ENCODE results near the gene LCN1.

LCN1 gene

DNA sequence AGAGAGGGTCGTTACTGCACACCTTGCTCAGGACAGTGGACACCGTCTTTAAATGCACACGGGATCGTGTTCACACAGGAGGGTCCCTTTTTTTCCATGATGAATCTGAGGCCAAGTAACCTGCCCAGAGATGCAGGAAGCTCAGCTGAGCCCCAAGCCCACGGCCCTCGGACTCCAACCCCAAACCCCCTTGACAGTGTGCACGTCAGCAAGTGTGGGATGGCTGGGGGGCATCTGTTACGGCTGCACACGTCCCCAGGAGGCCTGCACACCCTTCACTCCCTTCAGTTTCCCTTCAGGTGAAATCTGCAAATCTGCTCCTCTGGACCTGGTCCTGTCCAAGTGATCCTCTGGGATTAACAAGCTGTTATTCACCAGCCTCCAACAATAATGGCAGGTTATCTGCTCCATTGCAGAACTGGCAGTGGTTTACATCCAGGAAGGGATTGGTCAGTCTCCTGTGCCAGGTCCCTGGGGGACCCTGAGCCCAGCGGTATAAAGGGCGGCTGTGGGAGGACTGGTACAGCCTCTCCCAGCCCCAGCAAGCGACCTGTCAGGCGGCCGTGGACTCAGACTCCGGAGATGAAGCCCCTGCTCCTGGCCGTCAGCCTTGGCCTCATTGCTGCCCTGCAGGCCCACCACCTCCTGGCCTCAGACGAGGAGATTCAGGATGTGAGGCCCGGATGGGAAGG, at the start of gene LCN1:
Gene LCN1 (plus strand): TSS at position 525 of the 692 bp plus-strand sequence. CDS start 58 bp downstream, at position 583.
- no peak within 1 kb of the TSS for H3K4me3 ChIP-seq (ENCODE audit: low read length)
- no peaks in the 10 kb centered on the region for H3K9me3 ChIP-seq (ENCODE audit: insufficient read depth, low read depth, low read length)
- H3K27me3 ChIP-seq (ENCODE audit: insufficient read depth, low read length): no peaks in the 10 kb centered on the region
- no peak within 1 kb of the TSS for H3K9ac ChIP-seq (ENCODE audit: low read depth, low read length)
- H3K4me1 ChIP-seq (ENCODE audit: insufficient read depth, low read length): no peaks in the 10 kb centered on the region
- no peaks in the 10 kb centered on the region for H3K36me3 ChIP-seq (ENCODE audit: insufficient read depth, low read depth, low read length)
- H3K27ac ChIP-seq (ENCODE audit: low read length): no peak within 1 kb of the TSS

DNA sequence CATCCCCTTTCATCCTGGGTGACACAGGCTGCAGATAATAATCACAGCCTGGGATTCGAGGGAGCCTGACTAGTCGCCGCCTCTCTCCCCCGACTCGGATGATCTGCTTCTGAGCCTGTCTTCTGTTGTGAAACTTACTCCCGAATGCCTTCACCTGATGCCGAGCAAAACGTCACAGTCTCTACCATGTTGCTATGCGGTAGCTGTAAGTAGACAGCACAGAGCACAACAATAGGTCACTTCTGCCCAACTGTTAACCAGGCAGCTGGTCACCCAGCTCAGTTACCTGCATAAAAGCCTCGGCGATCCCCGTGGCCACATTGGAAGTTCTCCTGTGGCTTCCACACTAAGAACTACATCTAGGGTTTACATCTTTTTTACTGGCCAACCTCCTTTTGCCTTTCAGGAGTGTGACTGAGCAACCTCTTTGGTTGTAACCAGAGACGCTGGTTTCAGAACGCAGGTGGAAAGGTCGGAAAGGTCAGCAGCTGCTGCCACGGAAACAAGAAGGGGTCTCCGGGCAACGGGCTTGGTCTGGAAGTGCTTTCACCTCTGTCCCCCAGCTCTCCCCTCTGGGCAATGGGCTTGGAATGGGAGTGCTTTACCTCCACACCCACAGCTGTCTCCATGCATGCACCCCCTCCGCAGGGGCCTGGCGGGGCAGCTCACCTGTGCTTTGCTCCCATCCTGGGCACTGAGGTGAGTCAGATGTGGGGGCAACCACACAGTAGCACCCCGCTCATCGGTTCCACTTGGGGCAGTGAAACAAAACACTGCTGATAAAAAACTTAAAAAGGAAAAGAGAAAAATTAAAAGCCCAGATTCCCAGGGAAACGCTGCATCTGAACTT, 49.2 kb upstream of the LCN1 start:
- peaks cover 4% of the 10 kb centered on the region; the same call in 1 of the 2 replicates for H3K4me1 ChIP-seq (ENCODE audit: insufficient read depth, low read length)
- no peak overlapping the region for H3K9ac ChIP-seq (ENCODE audit: low read depth, low read length)
- H3K9me3 ChIP-seq (ENCODE audit: insufficient read depth, low read depth, low read length): no peaks in the 10 kb centered on the region
- no peaks in the 10 kb centered on the region for H3K27me3 ChIP-seq (ENCODE audit: insufficient read depth, low read length)
- no peak overlapping the region for H3K27ac ChIP-seq (ENCODE audit: low read length)
- H3K36me3 ChIP-seq (ENCODE audit: insufficient read depth, low read depth, low read length): no peaks in the 10 kb centered on the region
- no peak overlapping the region; the same call in 1 of the 2 replicates for H3K4me3 ChIP-seq (ENCODE audit: low read length)

DNA sequence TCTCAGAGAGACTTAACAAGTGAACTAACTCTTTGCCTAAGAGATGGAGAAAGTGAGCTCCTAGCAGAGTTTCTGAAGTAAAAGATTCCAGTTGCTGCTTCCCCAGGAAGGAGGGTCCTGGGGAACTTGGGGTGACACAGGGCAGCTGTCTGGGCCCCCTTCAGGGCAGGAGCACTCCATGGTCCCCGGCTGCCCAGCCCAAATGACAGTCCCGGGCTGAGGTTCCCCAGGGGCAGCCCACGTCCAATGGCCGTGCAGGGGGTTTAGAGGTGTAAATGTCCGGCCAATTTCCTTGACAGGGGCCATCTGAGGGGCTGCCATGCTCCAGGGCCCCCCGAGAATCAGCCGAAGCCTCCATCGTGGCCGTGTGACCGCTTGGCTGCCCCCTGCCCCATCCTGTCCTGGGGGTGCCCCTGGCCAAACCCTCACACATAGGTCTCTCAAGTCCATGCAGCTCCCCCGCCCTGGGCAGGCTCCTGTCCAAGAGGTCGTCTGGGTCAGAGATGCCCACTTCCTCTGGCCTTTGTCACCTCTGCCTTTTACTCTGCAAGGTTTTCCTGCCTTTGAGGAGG, 47.2 kb upstream of the LCN1 start:
- H3K36me3 ChIP-seq (ENCODE audit: insufficient read depth, low read depth, low read length): no peaks in the 10 kb centered on the region
- no peak overlapping the region for H3K4me3 ChIP-seq (ENCODE audit: low read length)
- H3K27me3 ChIP-seq (ENCODE audit: insufficient read depth, low read length): no peaks in the 10 kb centered on the region
- no peak overlapping the region for H3K9ac ChIP-seq (ENCODE audit: low read depth, low read length)
- no peak overlapping the region for H3K27ac ChIP-seq (ENCODE audit: low read length)
- peaks cover 4% of the 10 kb centered on the region; the same call in 1 of the 2 replicates for H3K4me1 ChIP-seq (ENCODE audit: insufficient read depth, low read length)
- no peaks in the 10 kb centered on the region for H3K9me3 ChIP-seq (ENCODE audit: insufficient read depth, low read depth, low read length)

DNA sequence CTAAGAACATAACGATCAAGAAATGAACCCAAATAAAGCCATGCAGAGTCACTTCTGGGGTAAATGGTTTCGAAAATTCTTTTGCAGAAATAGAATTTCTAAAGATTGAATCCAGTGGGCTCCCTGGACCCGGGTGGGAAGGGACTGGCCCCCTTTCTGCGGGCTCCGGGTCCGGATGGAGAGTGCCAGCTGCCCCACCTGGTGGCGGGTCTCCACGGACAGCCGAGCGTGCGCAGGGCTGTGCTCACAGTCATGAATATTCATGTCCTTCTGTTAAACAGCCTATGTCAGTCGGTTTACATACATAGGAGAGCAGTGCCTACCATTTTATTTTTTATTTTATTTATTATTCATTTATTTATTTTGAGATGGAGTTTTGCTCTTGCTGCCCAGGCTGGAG, 46.3 kb upstream of the LCN1 start:
- Histone ChIP-seq H3K4me3 (ENCODE audit: low read length) (no peak overlapping the region), H3K27me3 (ENCODE audit: insufficient read depth, low read length) (no peaks in the 10 kb centered on the region), H3K4me1 (ENCODE audit: insufficient read depth, low read length) (peaks cover 4% of the 10 kb centered on the region; the same call in 1 of the 2 replicates), H3K36me3 (ENCODE audit: insufficient read depth, low read depth, low read length) (no peaks in the 10 kb centered on the region), H3K27ac (ENCODE audit: low read length) (no peak overlapping the region), H3K9ac (ENCODE audit: low read depth, low read length) (no peak overlapping the region), H3K9me3 (ENCODE audit: insufficient read depth, low read depth, low read length) (no peaks in the 10 kb centered on the region)

DNA sequence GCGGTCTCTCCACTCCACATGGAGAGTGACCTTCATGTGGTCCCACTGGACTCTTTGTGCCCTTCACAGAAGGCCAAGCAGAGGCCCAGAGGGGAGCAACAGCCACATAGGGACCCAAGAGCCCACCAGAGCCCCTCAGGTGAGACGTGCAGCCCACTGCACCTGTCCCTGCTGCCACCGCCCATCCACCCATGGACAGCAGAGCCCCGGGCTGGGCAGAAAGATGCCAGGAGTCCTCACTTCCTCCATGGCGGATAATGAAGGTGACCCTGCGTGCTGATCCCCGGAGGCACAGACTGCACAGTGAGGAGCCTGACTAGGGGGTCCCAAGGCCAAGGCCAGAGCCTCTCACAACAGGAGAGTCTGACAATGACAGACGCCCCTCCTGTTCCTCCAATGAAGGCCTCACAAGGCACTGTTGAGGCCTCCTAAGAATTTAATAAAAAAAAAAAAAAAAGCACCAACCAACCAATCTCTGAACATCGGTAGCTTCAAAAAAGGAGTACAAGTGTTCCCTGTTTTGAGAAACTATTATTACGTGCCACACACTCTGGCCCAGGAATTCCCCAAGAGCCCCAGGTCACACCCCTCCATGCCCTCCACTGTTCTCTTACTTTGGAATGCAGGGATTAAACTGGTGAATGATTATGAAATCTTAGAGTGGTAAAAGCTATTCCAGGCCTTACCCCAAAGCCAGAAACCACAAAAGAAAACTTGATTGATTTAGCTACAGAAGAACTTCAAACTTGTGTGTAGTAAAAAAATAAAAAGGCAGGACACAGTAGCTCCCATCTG, 44.5 kb upstream of the LCN1 start:
- H3K27ac ChIP-seq (ENCODE audit: low read length): no peak overlapping the region
- no peaks in the 10 kb centered on the region for H3K9me3 ChIP-seq (ENCODE audit: insufficient read depth, low read depth, low read length)
- H3K4me3 ChIP-seq (ENCODE audit: low read length): no peak overlapping the region
- H3K36me3 ChIP-seq (ENCODE audit: insufficient read depth, low read depth, low read length): no peaks in the 10 kb centered on the region; the same call in 1 of the 2 replicates
- no peaks in the 10 kb centered on the region for H3K27me3 ChIP-seq (ENCODE audit: insufficient read depth, low read length)
- H3K9ac ChIP-seq (ENCODE audit: low read depth, low read length): no peak overlapping the region
- peaks cover 6% of the 10 kb centered on the region; the same call in 1 of the 2 replicates for H3K4me1 ChIP-seq (ENCODE audit: insufficient read depth, low read length)

DNA sequence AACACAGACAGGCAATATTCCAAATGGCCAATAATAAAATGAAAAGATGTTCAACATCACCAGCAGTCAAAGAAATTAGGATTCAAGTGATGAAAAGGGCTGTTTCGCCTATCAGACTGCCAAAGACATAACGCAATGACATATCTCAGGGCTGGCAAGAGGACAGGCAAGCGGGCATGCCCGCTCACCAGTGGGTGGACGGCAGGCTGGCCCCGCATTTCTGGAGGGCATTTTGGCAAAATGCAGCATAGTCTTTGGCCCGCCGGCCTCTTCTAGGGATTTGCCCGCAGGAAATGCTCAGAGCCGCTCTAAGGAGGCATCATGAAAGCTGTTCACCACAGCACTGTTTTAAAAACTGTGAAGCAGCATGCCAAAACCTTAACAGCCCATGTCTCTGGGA, 43.0 kb upstream of the LCN1 start:
- H3K9me3 ChIP-seq (ENCODE audit: insufficient read depth, low read depth, low read length): no peaks in the 10 kb centered on the region

DNA sequence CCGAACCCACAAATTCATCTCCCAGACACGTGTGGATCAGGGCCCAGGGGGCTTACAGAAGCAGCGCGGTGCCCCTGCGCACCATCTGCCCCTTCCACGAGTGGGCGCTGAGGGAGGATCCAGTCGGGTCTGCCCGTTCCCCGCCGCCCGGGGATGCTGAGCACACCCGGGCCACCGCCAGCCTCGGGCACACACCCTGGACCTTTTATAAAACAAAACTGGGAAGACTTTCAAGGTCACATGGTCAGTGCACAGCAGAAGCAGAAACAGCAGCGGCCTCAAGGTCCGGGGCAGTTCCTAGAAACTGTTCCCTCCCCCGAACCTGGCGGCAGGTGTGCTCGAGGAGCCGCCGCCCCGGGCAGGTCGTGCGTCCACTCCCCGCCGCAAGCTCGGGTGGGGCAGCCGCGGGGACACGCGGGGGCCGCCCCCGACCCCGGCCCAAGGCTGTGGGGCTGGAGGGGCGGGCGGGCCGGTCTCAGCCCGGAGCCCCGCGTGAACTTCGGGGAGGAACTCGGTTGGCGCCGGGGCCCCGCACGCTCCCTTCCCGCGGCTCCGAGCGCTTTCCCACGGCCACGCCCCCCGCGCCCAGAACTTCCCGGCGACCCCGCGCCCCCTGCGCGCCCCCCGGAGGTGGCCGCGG, 42.3 kb upstream of the LCN1 start:
- Histone ChIP-seq H3K27ac (ENCODE audit: low read length) (no peak overlapping the region), H3K9ac (ENCODE audit: low read depth, low read length) (peak overlapping the region; percentile 32; the same call in 1 of the 2 replicates), H3K4me3 (ENCODE audit: low read length) (peak overlapping the region; percentile 63; the same call in 1 of the 2 replicates), H3K9me3 (ENCODE audit: insufficient read depth, low read depth, low read length) (no peaks in the 10 kb centered on the region), H3K36me3 (ENCODE audit: insufficient read depth, low read depth, low read length) (peaks cover 8% of the 10 kb centered on the region), H3K27me3 (ENCODE audit: insufficient read depth, low read length) (no peaks in the 10 kb centered on the region), H3K4me1 (ENCODE audit: insufficient read depth, low read length) (peaks cover 4% of the 10 kb centered on the region; the same call in 1 of the 2 replicates)

More for the DNA sequence above, 43.0 kb upstream of the LCN1 start:
- no peaks in the 10 kb centered on the region for H3K27me3 ChIP-seq (ENCODE audit: insufficient read depth, low read length)
- peaks cover under 1% of the 10 kb centered on the region for H3K36me3 ChIP-seq (ENCODE audit: insufficient read depth, low read depth, low read length)
- peak overlapping the region; percentile 63; the same call in 1 of the 2 replicates for H3K4me3 ChIP-seq (ENCODE audit: low read length)
- peaks cover 4% of the 10 kb centered on the region; the same call in 1 of the 2 replicates for H3K4me1 ChIP-seq (ENCODE audit: insufficient read depth, low read length)
- H3K27ac ChIP-seq (ENCODE audit: low read length): no peak overlapping the region
- no peak overlapping the region for H3K9ac ChIP-seq (ENCODE audit: low read depth, low read length)

DNA sequence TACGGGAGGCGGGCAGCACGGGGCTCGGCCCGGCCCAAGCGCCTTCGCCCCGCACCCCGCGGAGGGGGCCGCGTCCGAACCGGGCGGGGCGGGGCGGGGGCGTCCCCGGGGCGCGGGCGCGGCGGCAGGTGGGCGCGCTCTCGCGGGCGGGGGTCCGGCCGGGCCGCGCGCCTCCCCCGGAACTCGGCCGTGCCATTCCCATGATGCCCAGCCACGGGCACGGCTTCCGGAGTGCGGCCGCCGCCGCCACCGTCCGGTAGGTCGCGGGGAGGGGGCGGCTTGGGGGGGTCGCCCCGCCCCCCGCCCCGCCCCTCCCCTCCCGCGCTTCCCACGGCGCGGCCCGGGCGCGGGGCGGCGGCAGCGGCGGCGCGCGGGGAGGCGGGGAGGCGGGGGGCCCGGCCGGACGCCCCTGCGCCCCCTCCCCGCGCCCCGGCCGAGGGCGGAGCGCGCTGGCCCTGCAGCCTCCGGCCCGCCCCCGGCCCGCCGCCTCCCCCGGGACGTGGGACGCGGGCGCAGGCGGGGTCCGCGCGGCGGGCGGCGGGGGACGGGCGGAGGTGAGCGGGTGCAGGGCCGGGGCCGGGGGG, 41.7 kb upstream of the LCN1 start, which contains the start of gene PPP1R26:
Gene PPP1R26 (plus strand): TSS at position 314 of the 584 bp plus-strand sequence. CDS start 4,729 bp downstream, outside the sequence.
- Histone ChIP-seq H3K9me3 (ENCODE audit: insufficient read depth, low read depth, low read length) (no peaks in the 10 kb centered on the region), H3K27ac (ENCODE audit: low read length) (no peak within 1 kb of the TSS), H3K36me3 (ENCODE audit: insufficient read depth, low read depth, low read length) (peaks cover 14% of the 10 kb centered on the region), H3K27me3 (ENCODE audit: insufficient read depth, low read length) (no peaks in the 10 kb centered on the region), H3K4me3 (ENCODE audit: low read length) (peak within 1 kb of the TSS; percentile 81), H3K4me1 (ENCODE audit: insufficient read depth, low read length) (peaks cover 4% of the 10 kb centered on the region; the same call in 1 of the 2 replicates), H3K9ac (ENCODE audit: low read depth, low read length) (peak within 1 kb of the TSS; percentile 79; the same call in 1 of the 2 replicates)

DNA sequence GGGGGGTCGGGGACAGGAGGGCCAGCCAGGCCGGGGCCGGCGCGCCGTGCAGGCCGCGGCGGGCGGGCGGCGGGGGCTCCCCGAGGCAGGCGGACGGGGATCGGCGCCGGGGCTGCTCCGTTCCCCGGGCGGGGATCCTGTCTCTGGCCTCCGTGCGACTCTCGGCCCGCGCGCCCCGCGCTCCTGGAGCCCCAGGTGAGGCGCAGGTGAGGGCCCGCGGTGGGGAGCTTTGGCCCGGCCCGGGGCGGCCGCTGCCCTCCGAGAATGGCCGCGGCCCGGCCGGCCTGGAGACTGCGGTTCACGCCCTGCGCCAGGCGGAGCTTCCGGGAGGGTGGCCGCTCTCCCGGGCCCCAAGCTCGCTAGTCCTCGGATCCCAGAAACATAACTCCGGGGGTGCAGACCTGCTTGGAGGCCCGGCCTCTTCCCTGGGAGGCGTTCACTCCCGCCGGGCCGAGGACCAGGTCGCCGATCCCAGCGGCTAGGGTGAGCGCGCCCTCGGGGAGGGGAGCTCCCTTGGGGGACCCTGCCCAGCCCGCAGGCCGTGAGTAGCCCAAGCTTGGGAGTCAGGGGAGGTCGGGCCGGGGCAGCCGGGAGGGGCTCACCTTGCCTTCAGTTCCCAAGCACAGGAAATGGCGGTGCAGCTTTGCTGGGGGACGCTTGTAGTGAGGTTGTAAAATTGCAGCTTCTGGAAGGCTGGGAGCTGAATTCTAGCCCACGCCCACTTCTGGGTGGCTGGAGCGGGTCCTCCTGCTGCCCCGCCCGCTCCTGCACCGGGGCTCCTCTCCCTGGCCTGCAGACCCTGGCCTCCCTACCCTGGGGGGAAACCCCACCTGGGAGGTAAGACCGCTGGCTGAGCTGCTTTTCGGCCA, 40.9 kb upstream of the LCN1 start:
- Histone ChIP-seq H3K27me3 (ENCODE audit: insufficient read depth, low read length) (no peaks in the 10 kb centered on the region), H3K27ac (ENCODE audit: low read length) (no peak overlapping the region), H3K4me1 (ENCODE audit: insufficient read depth, low read length) (peaks cover 4% of the 10 kb centered on the region; the same call in 1 of the 2 replicates), H3K4me3 (ENCODE audit: low read length) (peak overlapping the region; percentile 81), H3K9me3 (ENCODE audit: insufficient read depth, low read depth, low read length) (no peaks in the 10 kb centered on the region), H3K9ac (ENCODE audit: low read depth, low read length) (peak overlapping the region; percentile 79; the same call in 1 of the 2 replicates), H3K36me3 (ENCODE audit: insufficient read depth, low read depth, low read length) (peaks cover 20% of the 10 kb centered on the region)

DNA sequence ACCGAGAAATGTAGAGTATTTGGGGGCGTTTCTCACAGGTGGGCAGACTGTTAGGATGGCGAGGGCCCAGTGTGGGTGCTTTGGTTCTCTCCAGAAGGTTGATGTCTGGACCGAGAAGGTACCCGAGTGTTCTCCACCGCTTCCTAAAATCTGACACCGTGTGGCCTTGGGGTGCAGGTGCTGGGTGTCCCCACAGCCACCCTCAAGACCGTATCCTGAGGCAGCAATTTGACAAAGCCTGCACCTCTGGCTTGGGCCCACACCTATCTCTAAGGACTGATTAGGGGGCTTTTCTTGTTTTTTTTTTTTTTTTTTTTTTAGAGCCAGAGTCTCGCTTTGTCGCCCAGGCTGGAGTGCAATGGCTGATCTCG, 40.3 kb upstream of the LCN1 start:
- H3K4me3 ChIP-seq (ENCODE audit: low read length): peak overlapping the region; percentile 81
- peaks cover 27% of the 10 kb centered on the region for H3K36me3 ChIP-seq (ENCODE audit: insufficient read depth, low read depth, low read length)
- no peaks in the 10 kb centered on the region for H3K27me3 ChIP-seq (ENCODE audit: insufficient read depth, low read length)
- peaks cover 4% of the 10 kb centered on the region; the same call in 1 of the 2 replicates for H3K4me1 ChIP-seq (ENCODE audit: insufficient read depth, low read length)
- H3K9ac ChIP-seq (ENCODE audit: low read depth, low read length): peak overlapping the region; percentile 79; the same call in 1 of the 2 replicates
- H3K9me3 ChIP-seq (ENCODE audit: insufficient read depth, low read depth, low read length): no peaks in the 10 kb centered on the region
- no peak overlapping the region for H3K27ac ChIP-seq (ENCODE audit: low read length)
